Breast epithelium (tissue), 4 donors: ENCODE data around the gene STXBP6. TPM values are rescaled to one million over a fixed set of nuclear protein-coding genes. Genes with fewer than 3 reads are reported as not detected.

Experiments used
- DNase-seq, 2 donors: peaks; one replicate each; pipeline ENCODE4 v3.0.0-alpha.2; 2019; ENCODE audit warnings: low spot score in 2 of 2
- H3K27ac ChIP-seq, 2 donors: fragments of 200-600 bp; sonication (generic) in 1 of 2; one replicate each; pipeline ENCODE4 v1.5.1; 2016 to 2019; ENCODE audit warnings: mild to moderate bottlenecking in 1 of 2
- H3K27me3 ChIP-seq, 2 donors: fragments of 200-600 bp; sonication (generic) in 1 of 2; one replicate each; pipeline versions ENCODE4 v1.5.1 to v1.6.0; 2017 to 2019; ENCODE audit warnings: control low read depth in 1 of 2, mild to moderate bottlenecking in 1 of 2
- H3K36me3 ChIP-seq: fragments of 200-600 bp; one replicate; pipeline ENCODE4 v1.5.1; 2019
- H3K4me1 ChIP-seq, 2 donors: fragments of 200-600 bp; sonication (generic); one replicate each; pipeline ENCODE4 v1.5.1; 2016 to 2019; ENCODE audit warnings: control low read depth in 1 of 2
- H3K4me3 ChIP-seq, 3 donors: fragments of 200-600 bp; sonication (generic); 1 replicate in 2 of 3; 2 replicates in 1 of 3; pipeline ENCODE4 v1.5.1; 2016 to 2019; ENCODE audit warnings: mild to moderate bottlenecking in 3 of 3, moderate library complexity in 2 of 3
- H3K9me3 ChIP-seq, 2 donors: fragments of 200-600 bp; sonication (generic) in 1 of 2; one replicate each; pipeline ENCODE4 v1.5.1; 2016 to 2019; ENCODE audit warnings: control low read depth in 1 of 2
- CTCF ChIP-seq, 3 donors: fragments of 450-650 bp; IDR thresholded peaks; one replicate each; pipeline ENCODE4 v1.5.1; 2016 to 2017; ENCODE audit warnings: antibody characterized with exemption in 3 of 3, mild to moderate bottlenecking in 3 of 3, moderate library complexity in 3 of 3
- POLR2A ChIP-seq: fragments of 450-650 bp; IDR thresholded peaks from one replicate; pipeline ENCODE4 v1.6.1; 2016; ENCODE audit warnings: antibody characterized with exemption, mild to moderate bottlenecking, moderate library complexity
- POLR2AphosphoS5 ChIP-seq, 3 donors: sonication (generic); formaldehyde crosslinking; IDR thresholded peaks; one replicate each; pipeline ENCODE4 v1.6.1; 2017; ENCODE audit warnings: antibody characterized with exemption in 3 of 3
- intact Hi-C: fragments of 100-400 bp; cut with DNase I; formaldehyde crosslinking; loops from one replicate; pipeline ENCODE4 v1.15.1; 2023; ENCODE audit warnings: low total_unique reads
- total RNA-seq, 3 donors: library from RNA; depleted of rRNA; stranded (reverse); fragments of >200 nt; gene quantifications; one replicate each; pipeline ENCODE4 v1.1.0, GENCODE V29; 2016

STXBP6 gene
- total RNA-seq, 3 donors from 2014 or later = 2.6 to 8.3 (median 5.3) TPM

- H3K9me3 ChIP-seq = no peaks in the 10 kb centered on the region
- intact Hi-C loops = loop anchor here (10.0 kb wide), 1 partner anchor 243 kb away; no protein-coding TSS in a partner anchor
- TF ChIP-seq POLR2A (no peak), POLR2AphosphoS5 (IDR thresholded peaks at IDR 0.05) (no peak), CTCF (IDR thresholded peaks at IDR 0.05) (no peak)
These were observed 247.7 kb downstream of the STXBP6 start for GRCh38 chr14:24802236-24802635.

GRCh38 chr14:24801024-24801423 lies 248.9 kb downstream of the STXBP6 start:
- DNase-seq = no peak
- H3K4me3 ChIP-seq = no peak overlapping the region
- H3K27me3 ChIP-seq = no peaks in the 10 kb centered on the region
- no peak for TF ChIP-seq CTCF (IDR thresholded peaks at IDR 0.05)
- TF ChIP-seq POLR2AphosphoS5 (IDR thresholded peaks at IDR 0.05) = no peak
- no peak for TF ChIP-seq POLR2A
- H3K36me3 ChIP-seq = no peaks in the 10 kb centered on the region
- H3K9me3 ChIP-seq = no peaks in the 10 kb centered on the region
- no peak overlapping the region for H3K27ac ChIP-seq
- no peaks in the 10 kb centered on the region for H3K4me1 ChIP-seq
- intact Hi-C loops = loop anchor here (10.0 kb wide), 1 partner anchor 244 kb away; no protein-coding TSS in a partner anchor

More at GRCh38 chr14:24802236-24802635, 247.7 kb downstream of the STXBP6 start:
- Histone ChIP-seq H3K27ac (no peak overlapping the region), H3K27me3 (no peaks in the 10 kb centered on the region), H3K4me3 (no peak overlapping the region), H3K4me1 (no peaks in the 10 kb centered on the region), H3K36me3 (no peaks in the 10 kb centered on the region)
- no peak for DNase-seq

GRCh38 chr14:24798911-24799462 lies 251.0 kb downstream of the STXBP6 start:
- intact Hi-C loops = no loop called here
- no peak for TF ChIP-seq POLR2AphosphoS5 (IDR thresholded peaks at IDR 0.05)
- no peak for TF ChIP-seq CTCF (IDR thresholded peaks at IDR 0.05)
- no peak for TF ChIP-seq POLR2A
- no peak overlapping the region for H3K4me3 ChIP-seq
- H3K4me1 ChIP-seq = no peaks in the 10 kb centered on the region
- no peaks in the 10 kb centered on the region for H3K27me3 ChIP-seq
- H3K9me3 ChIP-seq = no peaks in the 10 kb centered on the region
- DNase-seq = no peak
- H3K36me3 ChIP-seq = no peaks in the 10 kb centered on the region
- no peak overlapping the region for H3K27ac ChIP-seq

- no peaks in the 10 kb centered on the region for H3K4me1 ChIP-seq
- H3K27me3 ChIP-seq = no peaks in the 10 kb centered on the region
These were observed 254.5 kb downstream of the STXBP6 start for GRCh38 chr14:24795406-24795805.

More at GRCh38 chr14:24795406-24795805, 254.5 kb downstream of the STXBP6 start:
- no peak for DNase-seq
- no peaks in the 10 kb centered on the region for H3K9me3 ChIP-seq
- no peaks in the 10 kb centered on the region for H3K36me3 ChIP-seq
- H3K4me3 ChIP-seq = no peak overlapping the region
- intact Hi-C loops = no loop called here
- TF ChIP-seq POLR2AphosphoS5 (IDR thresholded peaks at IDR 0.05) (no peak), CTCF (IDR thresholded peaks at IDR 0.05) (no peak), POLR2A (no peak)
- H3K27ac ChIP-seq = no peak overlapping the region
